Measurements from ENCODE around the gene MINDY4.

The MINDY4 gene

GRCh38 chr7:30864101-30864500, 92.9 kb downstream of the MINDY4 start:
- in situ Hi-C loops (cut with HindIII; ENCODE audit: low pct_unique_long_range_greater_than_20kb, low sequenced_read_pairs): no loop called here
- no peak for TF ChIP-seq JUND (IDR thresholded peaks at IDR 0.05; ENCODE audit: low read depth)
- no peak for DNase-seq (ENCODE audit: low read depth in 1 of 2, low spot score in 1 of 2)

- no peak for TF ChIP-seq JUND (IDR thresholded peaks at IDR 0.05; ENCODE audit: low read depth)
- no peak for DNase-seq (ENCODE audit: low read depth in 1 of 2, low spot score in 1 of 2)
- in situ Hi-C loops (cut with HindIII; ENCODE audit: low pct_unique_long_range_greater_than_20kb, low sequenced_read_pairs): no loop called here
Measured at GRCh38 chr7:30865076-30865475, 93.9 kb downstream of the MINDY4 start.

GRCh38 chr7:30865821-30866220, 94.6 kb downstream of the MINDY4 start:
- DNase-seq (ENCODE audit: low read depth in 1 of 2, low spot score in 1 of 2): no peak
- TF ChIP-seq JUND (IDR thresholded peaks at IDR 0.05; ENCODE audit: low read depth): no peak
- in situ Hi-C loops (cut with HindIII; ENCODE audit: low pct_unique_long_range_greater_than_20kb, low sequenced_read_pairs): no loop called here

- no peak for TF ChIP-seq JUND (IDR thresholded peaks at IDR 0.05; ENCODE audit: low read depth)
- in situ Hi-C loops (cut with HindIII; ENCODE audit: low pct_unique_long_range_greater_than_20kb, low sequenced_read_pairs): no loop called here
- DNase-seq (ENCODE audit: low read depth in 1 of 2, low spot score in 1 of 2): no peak
Measured at GRCh38 chr7:30866939-30867338, 95.7 kb downstream of the MINDY4 start.

GRCh38 chr7:30867483-30867882, 96.3 kb downstream of the MINDY4 start:
- in situ Hi-C loops (cut with HindIII; ENCODE audit: low pct_unique_long_range_greater_than_20kb, low sequenced_read_pairs): no loop called here
- no peak for TF ChIP-seq JUND (IDR thresholded peaks at IDR 0.05; ENCODE audit: low read depth)

GRCh38 chr7:30869794-30870611, 98.8 kb downstream of the MINDY4 start:
- no peak for TF ChIP-seq JUND (IDR thresholded peaks at IDR 0.05; ENCODE audit: low read depth)
- DNase-seq (ENCODE audit: low read depth in 1 of 2, low spot score in 1 of 2): no peak
- in situ Hi-C loops (cut with HindIII; ENCODE audit: low pct_unique_long_range_greater_than_20kb, low sequenced_read_pairs): no loop called here

More at GRCh38 chr7:30867483-30867882, 96.3 kb downstream of the MINDY4 start:
- DNase-seq (ENCODE audit: low read depth in 1 of 2, low spot score in 1 of 2): no peak

- no peak for DNase-seq (ENCODE audit: low read depth in 1 of 2, low spot score in 1 of 2)
- in situ Hi-C loops (cut with HindIII; ENCODE audit: low pct_unique_long_range_greater_than_20kb, low sequenced_read_pairs): no loop called here
- TF ChIP-seq JUND (IDR thresholded peaks at IDR 0.05; ENCODE audit: low read depth): no peak
Measured at GRCh38 chr7:30870821-30871518, 99.8 kb downstream of the MINDY4 start.

GRCh38 chr7:30871655-30872054, 100.4 kb downstream of the MINDY4 start:
- in situ Hi-C loops (cut with HindIII; ENCODE audit: low pct_unique_long_range_greater_than_20kb, low sequenced_read_pairs): no loop called here
- TF ChIP-seq JUND (IDR thresholded peaks at IDR 0.05; ENCODE audit: low read depth): no peak
- DNase-seq (ENCODE audit: low read depth in 1 of 2, low spot score in 1 of 2): no peak

- DNase-seq (ENCODE audit: low read depth in 1 of 2, low spot score in 1 of 2): no peak
- no peak for TF ChIP-seq JUND (IDR thresholded peaks at IDR 0.05; ENCODE audit: low read depth)
- in situ Hi-C loops (cut with HindIII; ENCODE audit: low pct_unique_long_range_greater_than_20kb, low sequenced_read_pairs): no loop called here
Measured at GRCh38 chr7:30873207-30873606, 102.0 kb downstream of the MINDY4 start.

GRCh38 chr7:30873656-30874055, 102.4 kb downstream of the MINDY4 start:
- no peak for TF ChIP-seq JUND (IDR thresholded peaks at IDR 0.05; ENCODE audit: low read depth)
- in situ Hi-C loops (cut with HindIII; ENCODE audit: low pct_unique_long_range_greater_than_20kb, low sequenced_read_pairs): no loop called here
- DNase-seq (ENCODE audit: low read depth in 1 of 2, low spot score in 1 of 2): no peak

GRCh38 chr7:30874656-30875302, 103.6 kb downstream of the MINDY4 start:
- TF ChIP-seq JUND (IDR thresholded peaks at IDR 0.05; ENCODE audit: low read depth): no peak
- in situ Hi-C loops (cut with HindIII; ENCODE audit: low pct_unique_long_range_greater_than_20kb, low sequenced_read_pairs): no loop called here
- DNase-seq (ENCODE audit: low read depth in 1 of 2, low spot score in 1 of 2): no peak

GRCh38 chr7:30877015-30877769, 106.0 kb downstream of the MINDY4 start:
- in situ Hi-C loops (cut with HindIII; ENCODE audit: low pct_unique_long_range_greater_than_20kb, low sequenced_read_pairs): no loop called here
- no peak for TF ChIP-seq JUND (IDR thresholded peaks at IDR 0.05; ENCODE audit: low read depth)
- no peak for DNase-seq (ENCODE audit: low read depth in 1 of 2, low spot score in 1 of 2)

Measured in T47D (cell line).